Neural progenitor cell (in vitro differentiated cells): ENCODE measurements around the gene KRTAP10-3. TPM values are rescaled to one million over a fixed set of nuclear protein-coding genes. Genes with fewer than 3 reads are reported as not detected.

ENCODE experiments used
- DNase-seq: peaks from one replicate; pipeline ENCODE4 v3.0.0-alpha.2; 2016; ENCODE audit warnings: low spot score
- H2AFZ ChIP-seq: fragments of 200-600 bp; sonication (generic); replicated peaks from 2 replicates; pipeline ENCODE4 v1.6.1; 2016; ENCODE audit warnings: antibody characterized with exemption
- H3F3A ChIP-seq: fragments of 200-600 bp; sonication (generic); 2 replicates; pipeline ENCODE4 v1.6.1; 2016; ENCODE audit warnings: antibody characterized with exemption, low read depth
- H3K27ac ChIP-seq: fragments of 200-600 bp; sonication (generic); 2 replicates; pipeline ENCODE4 v1.5.1; 2016; ENCODE audit warnings: mild to moderate bottlenecking
- H3K27me3 ChIP-seq: fragments of 200-600 bp; sonication (generic); 2 replicates; pipeline ENCODE4 v1.6.1; 2016; ENCODE audit warnings: mild to moderate bottlenecking, moderate library complexity
- H3K36me3 ChIP-seq: fragments of 200-600 bp; sonication (generic); 2 replicates; pipeline ENCODE4 v1.5.1; 2016
- H3K4me1 ChIP-seq: fragments of 200-600 bp; sonication (generic); 2 replicates; pipeline ENCODE4 v1.6.1; 2016; ENCODE audit warnings: mixed run types
- H3K4me2 ChIP-seq: fragments of 200-600 bp; sonication (generic); 2 replicates; pipeline ENCODE4 v1.6.1; 2016
- H3K4me3 ChIP-seq: fragments of 200-600 bp; sonication (generic); 2 replicates; pipeline ENCODE4 v1.5.1; 2016
- H3K79me2 ChIP-seq: fragments of 200-600 bp; sonication (generic); 2 replicates; pipeline ENCODE4 v1.6.1; 2016; ENCODE audit warnings: low read depth
- H3K9ac ChIP-seq: fragments of 200-600 bp; sonication (generic); 2 replicates; pipeline ENCODE4 v1.6.1; 2016
- H3K9me3 ChIP-seq: fragments of 200-600 bp; sonication (generic); 2 replicates; pipeline ENCODE4 v1.5.1; 2016; ENCODE audit warnings: low read depth
- H4K20me1 ChIP-seq: fragments of 200-600 bp; sonication (generic); 2 replicates; pipeline ENCODE4 v1.6.1; 2016; ENCODE audit warnings: low read depth
- H3K27ac Mint-ChIP-seq: 3 replicates; pipeline ENCODE4 v1.8.0; 2021; ENCODE audit warnings: mixed read lengths
- H3K27me3 Mint-ChIP-seq: 2 replicates; pipeline ENCODE4 v1.8.0; 2022; ENCODE audit warnings: low read depth, mild to moderate bottlenecking, inconsistent platforms, moderate library complexity, mixed read lengths; ENCODE audit not compliant: insufficient read depth
- H3K36me3 Mint-ChIP-seq: 3 replicates; pipeline ENCODE4 v1.8.0; 2021; ENCODE audit warnings: mixed read lengths
- H3K4me1 Mint-ChIP-seq: 3 replicates; pipeline ENCODE4 v1.8.0; 2021; ENCODE audit warnings: mixed read lengths
- H3K4me3 Mint-ChIP-seq: 3 replicates; pipeline ENCODE4 v1.8.0; 2021; ENCODE audit warnings: mild to moderate bottlenecking, moderate library complexity, mixed read lengths
- H3K9me3 Mint-ChIP-seq: 3 replicates; pipeline ENCODE4 v1.8.0; 2020; ENCODE audit warnings: mixed read lengths
- EZH2 ChIP-seq: fragments of 200-600 bp; sonication (generic); IDR thresholded peaks from 2 replicates; pipeline ENCODE4 v1.6.1; 2017; ENCODE audit warnings: antibody characterized with exemption, mild to moderate bottlenecking, moderate library complexity
- EZH2phosphoT487 ChIP-seq: fragments of 200-600 bp; sonication (generic); IDR thresholded peaks from 2 replicates; pipeline ENCODE4 v1.6.1; 2017; ENCODE audit warnings: antibody characterized with exemption
- total RNA-seq: library from RNA; depleted of rRNA; stranded (reverse); fragments of >200 nt; gene quantifications from 2 replicates; pipeline ENCODE4 v1.2.3, GENCODE V29; 2015; ENCODE audit warnings: low replicate concordance
- TF ChIP-seq, protein P1 (sequence below): fragments of 200-600 bp; sonication (generic); IDR thresholded peaks from 2 replicates; pipeline ENCODE4 v1.5.1; 2017; ENCODE audit warnings: antibody characterized with exemption, mild to moderate bottlenecking

KRTAP10-3 gene
- total RNA-seq, 1 donor from 2014 or later: not detected

DNA sequence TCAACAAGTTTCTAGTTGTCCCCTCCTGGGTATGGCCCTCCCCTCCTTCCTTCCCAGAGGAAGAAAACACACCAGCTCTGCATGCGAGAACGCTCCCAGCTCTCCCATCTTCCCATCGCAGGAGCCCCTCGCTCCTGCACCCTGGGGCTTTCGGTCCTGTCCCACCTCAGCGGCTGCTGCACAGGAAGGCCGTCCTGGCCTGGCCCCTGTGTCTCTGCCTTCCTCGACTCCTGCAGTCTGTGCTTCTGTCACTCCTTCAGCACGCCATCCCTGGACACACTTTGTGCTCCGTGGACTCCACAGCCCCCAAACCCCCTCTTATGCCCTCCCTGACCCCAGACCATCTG lies 41.8 kb downstream of the KRTAP10-3 start:
- Mint-ChIP-seq H3K4me1 (no peaks in the 10 kb centered on the region), H3K36me3 (no peaks in the 10 kb centered on the region), H3K9me3 (peaks cover 6% of the 10 kb centered on the region), H3K4me3 (no peak overlapping the region), H3K27me3 (peaks cover 8% of the 10 kb centered on the region), H3K27ac (no peak overlapping the region)
- H3K4me1 ChIP-seq: no peaks in the 10 kb centered on the region
- H3K4me3 ChIP-seq: no peak overlapping the region
- H3K27ac ChIP-seq: no peak overlapping the region
- no peaks in the 10 kb centered on the region for H3K36me3 ChIP-seq
- H3K79me2 ChIP-seq: no peaks in the 10 kb centered on the region
- H3K9ac ChIP-seq: no peak overlapping the region
- DNase-seq: no peak
- no peak overlapping the region for H2AFZ ChIP-seq
- H3K4me2 ChIP-seq: no peak overlapping the region
- no peaks in the 10 kb centered on the region for H4K20me1 ChIP-seq
- no peaks in the 10 kb centered on the region for H3K9me3 ChIP-seq
- no peaks in the 10 kb centered on the region for H3K27me3 ChIP-seq
- TF ChIP-seq, protein P1, sequence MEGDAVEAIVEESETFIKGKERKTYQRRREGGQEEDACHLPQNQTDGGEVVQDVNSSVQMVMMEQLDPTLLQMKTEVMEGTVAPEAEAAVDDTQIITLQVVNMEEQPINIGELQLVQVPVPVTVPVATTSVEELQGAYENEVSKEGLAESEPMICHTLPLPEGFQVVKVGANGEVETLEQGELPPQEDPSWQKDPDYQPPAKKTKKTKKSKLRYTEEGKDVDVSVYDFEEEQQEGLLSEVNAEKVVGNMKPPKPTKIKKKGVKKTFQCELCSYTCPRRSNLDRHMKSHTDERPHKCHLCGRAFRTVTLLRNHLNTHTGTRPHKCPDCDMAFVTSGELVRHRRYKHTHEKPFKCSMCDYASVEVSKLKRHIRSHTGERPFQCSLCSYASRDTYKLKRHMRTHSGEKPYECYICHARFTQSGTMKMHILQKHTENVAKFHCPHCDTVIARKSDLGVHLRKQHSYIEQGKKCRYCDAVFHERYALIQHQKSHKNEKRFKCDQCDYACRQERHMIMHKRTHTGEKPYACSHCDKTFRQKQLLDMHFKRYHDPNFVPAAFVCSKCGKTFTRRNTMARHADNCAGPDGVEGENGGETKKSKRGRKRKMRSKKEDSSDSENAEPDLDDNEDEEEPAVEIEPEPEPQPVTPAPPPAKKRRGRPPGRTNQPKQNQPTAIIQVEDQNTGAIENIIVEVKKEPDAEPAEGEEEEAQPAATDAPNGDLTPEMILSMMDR: no peak
- TF ChIP-seq EZH2phosphoT487 (no peak), EZH2 (no peak)
- H3F3A ChIP-seq: no peaks in the 10 kb centered on the region

DNA sequence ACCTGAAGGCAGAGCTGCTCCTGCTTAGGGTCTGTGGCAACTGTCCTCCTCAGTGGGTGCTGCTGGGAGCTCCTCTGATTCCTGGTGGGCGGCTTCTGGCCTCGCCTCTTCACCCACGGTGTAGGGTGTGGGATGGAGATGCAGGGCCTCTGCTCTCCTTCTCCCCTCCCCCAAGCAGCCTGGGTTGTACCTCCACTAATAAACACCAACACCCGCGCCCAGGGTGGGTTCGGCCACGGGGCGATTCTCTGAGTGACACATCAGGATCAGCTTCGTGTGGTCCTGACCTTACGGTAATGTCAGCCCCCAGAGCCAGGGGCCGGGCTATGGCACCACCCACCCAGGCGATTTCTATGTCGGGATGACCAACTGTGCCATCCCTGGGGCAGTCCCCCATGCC lies 42.3 kb downstream of the KRTAP10-3 start:
- Histone ChIP-seq H3F3A (no peaks in the 10 kb centered on the region), H3K79me2 (no peaks in the 10 kb centered on the region), H4K20me1 (no peaks in the 10 kb centered on the region), H3K4me3 (no peak overlapping the region), H3K9me3 (no peaks in the 10 kb centered on the region), H3K27ac (no peak overlapping the region), H3K4me2 (no peak overlapping the region), H3K4me1 (no peaks in the 10 kb centered on the region), H3K27me3 (no peaks in the 10 kb centered on the region), H3K9ac (no peak overlapping the region), H2AFZ (no peak overlapping the region), H3K36me3 (no peaks in the 10 kb centered on the region)
- Mint-ChIP-seq H3K36me3 (no peaks in the 10 kb centered on the region), H3K4me3 (no peak overlapping the region), H3K9me3 (peaks cover 6% of the 10 kb centered on the region), H3K4me1 (no peaks in the 10 kb centered on the region), H3K27me3 (peaks cover 10% of the 10 kb centered on the region), H3K27ac (no peak overlapping the region)
- no peak for DNase-seq
- TF ChIP-seq, protein P1: no peak
- no peak for TF ChIP-seq EZH2phosphoT487
- TF ChIP-seq EZH2: no peak

DNA sequence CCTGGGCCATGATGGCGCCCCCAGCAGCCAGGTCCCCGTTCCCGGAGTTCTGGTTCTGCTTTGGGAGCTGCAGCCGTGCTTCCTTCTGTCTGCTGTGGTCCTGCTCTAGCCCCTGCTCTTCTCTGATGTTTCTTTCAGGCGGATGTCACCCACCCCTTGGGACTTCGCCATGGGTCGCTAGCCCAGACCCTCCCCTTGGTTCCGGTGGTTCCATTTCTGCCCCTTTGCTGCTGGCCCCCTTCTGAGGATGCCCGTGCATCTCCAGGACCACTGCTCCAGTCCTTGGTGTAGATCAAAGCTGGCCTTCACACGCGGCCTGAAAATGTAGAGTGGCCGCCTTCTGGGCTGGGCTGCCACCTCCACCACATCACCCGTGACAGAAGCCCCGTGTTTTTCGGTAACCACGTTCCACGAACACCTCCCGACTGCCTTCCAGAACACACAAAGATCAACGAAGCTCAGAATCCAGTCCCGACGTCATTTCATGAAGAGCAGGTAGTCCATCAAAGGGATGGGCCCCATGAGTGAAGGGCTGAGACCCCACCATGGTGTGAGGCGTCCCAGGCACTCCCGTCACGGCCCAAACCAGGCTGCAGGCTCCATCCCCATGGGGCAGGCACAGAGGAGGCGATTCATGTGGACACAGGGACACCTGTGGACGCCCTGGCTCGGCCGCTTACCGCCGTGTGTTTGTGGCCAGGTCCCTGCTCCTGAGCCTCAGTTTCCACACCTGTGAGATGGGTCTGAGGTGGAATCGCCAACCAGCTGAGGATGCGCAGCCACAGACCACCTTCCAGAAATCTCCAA lies 43.0 kb downstream of the KRTAP10-3 start:
- H3K27ac ChIP-seq: no peak overlapping the region
- H3F3A ChIP-seq: no peaks in the 10 kb centered on the region
- no peak overlapping the region for H3K4me3 ChIP-seq
- TF ChIP-seq EZH2 (no peak), EZH2phosphoT487 (no peak)
- TF ChIP-seq, protein P1: no peak
- H3K9me3 Mint-ChIP-seq: peaks cover 6% of the 10 kb centered on the region
- H3K4me1 Mint-ChIP-seq: no peaks in the 10 kb centered on the region
- H3K79me2 ChIP-seq: no peaks in the 10 kb centered on the region
- H3K9me3 ChIP-seq: no peaks in the 10 kb centered on the region
- H3K4me1 ChIP-seq: no peaks in the 10 kb centered on the region
- no peak overlapping the region for H3K9ac ChIP-seq
- no peaks in the 10 kb centered on the region for H3K36me3 Mint-ChIP-seq
- no peak overlapping the region for H2AFZ ChIP-seq
- no peak overlapping the region for H3K27ac Mint-ChIP-seq
- no peaks in the 10 kb centered on the region for H3K36me3 ChIP-seq
- H3K4me3 Mint-ChIP-seq: no peak overlapping the region
- H3K27me3 Mint-ChIP-seq: peaks cover 10% of the 10 kb centered on the region
- DNase-seq: no peak
- H4K20me1 ChIP-seq: no peaks in the 10 kb centered on the region
- H3K4me2 ChIP-seq: no peak overlapping the region
- H3K27me3 ChIP-seq: no peaks in the 10 kb centered on the region
